Islet of Langerhans (tissue), 1 donor: ENCODE data around the gene UGT1A6.

Experiments used
- FAIRE-seq: peaks from one replicate; lab custom pipeline; 2011; peaks lifted over from hg19 to GRCh38; lab: Jason Lieb, UNC

Gene UGT1A6

GRCh38 chr2:233768076-233768475 lies 75.4 kb downstream of the UGT1A6 start:
- FAIRE-seq = no peak

- no peak for FAIRE-seq
These were observed 76.6 kb downstream of the UGT1A6 start for GRCh38 chr2:233769260-233769659.

DNA sequence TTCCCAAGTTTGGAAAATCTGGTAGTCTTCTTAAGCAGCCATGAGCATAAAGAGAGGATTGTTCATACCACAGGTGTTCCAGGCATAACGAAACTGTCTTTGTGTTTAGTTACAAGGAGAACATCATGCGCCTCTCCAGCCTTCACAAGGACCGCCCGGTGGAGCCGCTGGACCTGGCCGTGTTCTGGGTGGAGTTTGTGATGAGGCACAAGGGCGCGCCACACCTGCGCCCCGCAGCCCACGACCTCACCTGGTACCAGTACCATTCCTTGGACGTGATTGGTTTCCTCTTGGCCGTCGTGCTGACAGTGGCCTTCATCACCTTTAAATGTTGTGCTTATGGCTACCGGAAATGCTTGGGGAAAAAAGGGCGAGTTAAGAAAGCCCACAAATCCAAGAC lies 79.5 kb downstream of the UGT1A6 start:
- no peak for FAIRE-seq

GRCh38 chr2:233772583-233772982 lies 79.9 kb downstream of the UGT1A6 start:
- FAIRE-seq = no peak

DNA sequence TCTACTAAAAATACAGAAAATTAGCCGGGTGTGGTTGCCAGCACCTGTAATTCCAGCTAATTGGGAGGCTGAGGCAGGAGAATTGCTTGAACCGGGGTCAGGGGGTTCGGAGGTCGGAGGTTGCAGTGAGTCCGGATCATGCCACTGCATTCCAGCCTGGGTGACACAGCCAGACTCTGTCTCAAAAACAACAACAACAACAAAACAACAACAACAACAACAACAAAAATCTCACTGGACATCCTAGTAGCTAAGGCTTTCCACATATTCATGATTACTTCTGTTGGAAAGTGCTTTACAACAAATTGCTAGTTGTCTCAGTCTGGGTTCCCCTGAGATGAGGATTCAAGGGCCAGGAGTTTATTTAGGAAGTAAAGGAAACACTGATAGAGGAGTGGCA lies 81.2 kb downstream of the UGT1A6 start:
- FAIRE-seq = no peak

- no peak for FAIRE-seq
These were observed 82.7 kb downstream of the UGT1A6 start for GRCh38 chr2:233775414-233775813.

DNA sequence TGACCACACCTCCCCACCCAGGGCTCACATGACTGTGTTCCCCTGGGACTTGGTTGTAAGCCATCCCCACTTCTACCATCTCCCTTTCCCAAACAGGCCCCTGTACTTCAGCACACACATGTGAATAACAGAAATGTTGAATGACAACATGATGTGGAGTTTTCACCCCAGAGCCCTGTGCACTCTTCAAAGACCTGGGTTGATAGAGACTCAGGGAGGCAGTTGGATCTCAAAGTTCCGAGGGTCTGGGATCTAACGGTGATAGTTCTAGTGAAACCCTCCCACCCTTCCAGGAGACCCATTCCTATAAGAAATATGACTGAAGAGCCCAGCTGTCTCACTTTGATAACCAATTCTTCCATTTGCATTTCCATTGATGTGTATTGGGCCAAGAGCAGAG lies 85.3 kb downstream of the UGT1A6 start, which contains the start of gene MROH2A:
MROH2A (plus strand) TSS at position 301 of the 400 bp plus-strand sequence. CDS start 1,029 bp downstream, outside the sequence.
- no peak for FAIRE-seq

GRCh38 chr2:233779722-233780121 lies 87.0 kb downstream of the UGT1A6 start:
- no peak for FAIRE-seq

DNA sequence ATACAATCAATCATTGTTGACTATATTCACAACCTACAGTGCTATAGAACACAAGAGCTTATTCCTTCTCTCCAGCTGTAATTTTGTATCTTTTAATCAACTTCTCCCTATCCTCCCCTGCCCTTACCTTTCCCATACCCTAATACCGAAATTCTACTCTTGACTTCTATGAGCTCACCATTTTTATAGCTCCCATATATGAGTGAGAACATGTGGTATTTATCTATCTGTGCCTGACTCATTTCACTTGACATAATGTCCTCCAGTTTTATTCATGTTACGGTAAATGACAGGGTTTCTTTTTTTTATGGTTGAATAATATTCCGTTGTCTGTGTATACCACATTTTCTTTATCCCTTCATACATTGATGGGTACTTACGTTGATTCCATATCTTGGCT lies 88.1 kb downstream of the UGT1A6 start:
- no peak for FAIRE-seq

DNA sequence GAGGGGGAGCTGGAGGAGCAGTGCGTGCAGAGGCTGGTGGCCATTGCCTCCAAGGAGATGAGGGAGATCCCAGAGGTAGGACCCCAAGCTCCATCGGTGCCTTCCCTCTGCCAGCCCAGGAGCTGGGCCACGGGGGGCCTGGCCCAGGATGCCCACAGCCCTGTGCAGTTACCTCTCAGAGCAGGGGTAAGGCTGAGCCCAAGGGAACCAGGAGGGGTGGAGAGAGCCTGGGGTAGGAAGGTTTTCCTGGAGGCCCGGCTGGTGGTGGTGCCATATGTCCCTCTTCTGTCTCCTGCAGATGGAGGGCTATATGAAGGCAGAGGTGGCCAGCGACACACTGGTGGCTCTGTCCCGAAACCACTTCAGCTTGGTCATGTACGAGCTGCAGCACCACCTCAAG lies 96.9 kb downstream of the UGT1A6 start:
- FAIRE-seq = no peak

- no peak for FAIRE-seq
These were observed 98.6 kb downstream of the UGT1A6 start for GRCh38 chr2:233791151-233791882.

DNA sequence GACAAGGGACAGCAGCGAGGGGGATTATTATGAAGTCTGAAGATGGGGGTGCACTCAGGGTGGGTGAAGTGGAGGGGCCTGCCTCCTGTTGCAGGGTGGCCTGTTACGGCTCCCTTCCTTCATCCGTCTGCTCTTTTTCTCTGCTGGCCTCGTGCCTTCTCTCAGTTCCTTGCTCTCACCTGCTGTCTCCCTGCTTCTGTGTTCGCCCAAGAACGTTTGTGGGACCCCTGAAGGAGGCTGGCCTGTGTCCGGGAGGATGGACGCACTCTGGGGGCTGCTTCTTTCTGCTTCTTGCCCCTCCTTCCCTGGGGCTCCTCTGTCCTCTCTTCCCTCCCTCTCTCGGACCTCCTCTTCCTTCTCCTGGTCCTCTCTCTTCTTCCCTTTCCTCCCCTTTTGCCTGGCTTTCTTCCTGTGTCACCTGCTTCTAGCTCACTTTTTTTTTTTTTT lies 99.2 kb downstream of the UGT1A6 start:
- no peak for FAIRE-seq

DNA sequence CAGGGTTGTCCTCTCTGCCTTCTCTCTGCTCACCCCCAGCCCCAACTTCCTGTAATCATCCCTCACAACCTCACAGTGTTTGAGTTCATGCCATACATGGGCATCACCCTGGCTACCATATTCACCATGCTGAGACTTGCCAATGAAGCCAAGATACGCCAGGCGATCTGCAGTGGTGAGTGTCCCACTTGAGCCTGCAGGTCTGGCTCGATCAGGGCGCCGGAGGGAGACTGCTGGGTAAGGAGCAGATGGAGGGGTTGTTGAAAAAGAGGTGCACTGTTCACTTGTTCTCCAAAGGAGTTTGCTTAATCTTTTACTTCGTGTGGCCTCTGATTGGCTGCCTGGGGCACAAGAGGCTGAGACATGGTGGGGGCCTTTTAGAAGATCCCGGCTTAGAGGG lies 100.0 kb downstream of the UGT1A6 start:
- FAIRE-seq = no peak

GRCh38 chr2:233793465-233794127 lies 100.9 kb downstream of the UGT1A6 start:
- FAIRE-seq = no peak

DNA sequence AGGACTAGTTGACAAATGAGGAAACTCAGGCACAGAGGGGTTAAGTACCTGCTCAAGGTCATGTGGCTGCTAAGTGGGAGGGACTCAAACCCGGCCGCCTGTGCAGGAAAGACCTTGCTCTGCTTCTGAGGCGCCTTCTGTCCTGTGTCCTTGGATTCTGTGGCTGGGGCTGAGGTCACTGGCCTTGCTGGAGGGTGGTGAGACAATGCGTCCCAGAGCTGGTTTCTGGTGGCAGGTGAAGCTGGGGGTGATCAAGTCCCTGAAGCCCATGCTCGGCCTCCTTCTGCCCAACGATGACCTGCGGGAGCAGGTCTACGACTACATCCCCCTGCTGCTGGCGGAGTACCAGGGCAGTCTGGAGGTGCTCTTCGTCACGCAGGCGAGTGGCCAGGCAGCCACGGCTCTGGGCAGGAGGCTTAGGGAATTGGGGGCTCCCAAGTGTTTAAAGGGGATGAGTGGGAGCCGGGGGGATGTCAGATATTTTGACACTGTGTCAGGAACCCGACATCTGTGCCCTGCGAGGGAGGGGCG lies 101.5 kb downstream of the UGT1A6 start:
- no peak for FAIRE-seq

DNA sequence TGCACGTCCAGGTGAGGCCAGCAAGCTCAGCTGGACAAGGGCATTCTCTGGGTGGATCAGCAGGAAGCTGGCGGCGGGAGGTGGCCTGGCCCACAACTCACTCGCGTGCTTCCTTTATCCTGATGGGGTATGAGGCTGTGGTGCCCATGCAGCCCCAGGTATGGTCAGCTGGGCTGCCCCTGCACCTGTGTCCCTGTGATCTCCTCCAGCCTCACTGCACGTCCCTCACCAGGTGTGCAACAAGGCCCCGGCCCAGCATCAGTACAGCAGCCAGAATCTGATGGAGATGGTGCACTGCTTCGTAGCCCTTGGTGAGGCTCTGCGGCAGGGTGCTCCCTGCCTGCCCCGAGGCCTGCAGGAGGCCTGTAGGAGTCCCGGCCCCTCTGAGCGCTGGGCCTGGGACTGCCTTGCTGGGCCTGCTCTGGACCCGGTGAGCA lies 103.1 kb downstream of the UGT1A6 start:
- no peak for FAIRE-seq

DNA sequence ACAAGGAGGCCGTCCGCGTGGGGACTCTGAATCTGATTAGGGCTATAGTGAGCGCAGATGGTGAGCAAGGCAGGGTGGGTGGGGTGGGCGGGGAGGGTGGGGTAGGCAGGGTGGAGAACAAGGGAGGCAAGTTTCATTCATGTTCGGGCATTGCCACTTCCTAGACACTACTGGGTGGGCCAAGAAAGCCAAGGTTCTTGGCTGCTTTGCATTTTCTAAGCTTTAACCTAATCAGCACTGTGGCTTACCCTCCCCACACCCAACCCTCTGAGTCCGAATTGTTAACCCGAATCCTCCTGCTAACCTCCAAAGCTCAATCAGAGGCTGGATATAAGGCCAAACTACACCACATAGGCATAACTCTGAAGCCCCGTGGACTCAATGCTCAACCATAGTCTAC lies 103.6 kb downstream of the UGT1A6 start:
- FAIRE-seq = no peak

- FAIRE-seq = no peak
These were observed 105.8 kb downstream of the UGT1A6 start for GRCh38 chr2:233798335-233799086.

GRCh38 chr2:233799087-233799665 lies 106.5 kb downstream of the UGT1A6 start:
- FAIRE-seq = no peak

DNA sequence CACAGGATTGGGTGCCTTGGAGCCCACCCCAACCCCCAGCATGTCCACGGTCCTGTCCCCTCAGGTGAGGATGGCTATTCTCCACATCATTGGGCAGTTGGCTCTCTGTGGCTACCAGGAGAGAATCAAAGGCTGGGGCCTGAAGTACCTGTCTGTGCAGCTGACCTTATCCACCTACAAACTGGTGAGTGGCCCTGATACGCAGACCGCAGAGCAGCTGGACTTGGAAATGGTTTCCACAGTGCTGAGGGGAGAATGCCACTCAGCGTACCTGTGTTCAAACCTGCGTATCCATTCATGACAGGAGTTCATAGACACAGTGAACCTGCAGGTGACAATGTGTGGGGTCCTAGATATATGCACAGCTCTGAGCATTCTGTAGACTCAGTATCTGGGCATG lies 107.0 kb downstream of the UGT1A6 start:
- no peak for FAIRE-seq

GRCh38 chr2:233800208-233800607 lies 107.5 kb downstream of the UGT1A6 start:
- FAIRE-seq = no peak

DNA sequence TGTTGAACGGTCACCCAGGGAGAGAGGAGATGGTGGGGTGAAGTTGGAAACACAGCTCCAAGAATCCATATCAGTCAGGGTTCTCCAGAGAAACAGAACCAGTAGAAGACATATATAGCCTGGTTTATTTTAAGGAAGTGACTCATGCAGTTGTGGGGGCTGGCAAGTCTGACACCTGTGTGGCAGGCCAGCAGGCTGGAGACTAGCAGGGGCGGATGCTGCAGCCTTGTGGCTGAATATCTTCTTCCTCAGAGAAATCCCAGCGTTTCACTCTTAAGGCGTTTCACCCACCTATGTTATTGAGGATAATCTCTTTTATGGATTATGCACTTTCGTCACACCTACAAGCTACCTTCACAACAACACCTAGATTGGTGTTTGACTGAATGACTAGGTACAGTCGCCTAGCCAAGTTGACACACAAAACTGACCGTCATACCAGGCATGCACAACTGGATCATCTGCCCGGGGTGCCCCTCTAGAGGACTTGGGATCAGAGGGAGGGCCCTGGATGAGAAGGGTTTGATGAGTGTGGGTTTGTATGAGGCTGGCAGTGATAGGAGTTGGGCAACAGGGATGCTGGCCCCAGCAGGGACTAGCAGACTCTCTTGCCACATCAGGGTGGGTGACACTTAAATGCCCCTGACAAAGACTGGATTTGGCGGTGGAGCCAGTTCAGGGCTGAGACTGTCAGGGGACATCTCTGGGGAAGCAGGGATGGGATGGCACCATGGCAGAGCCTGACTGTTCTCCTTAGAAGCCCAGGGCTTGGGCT lies 108.9 kb downstream of the UGT1A6 start:
- FAIRE-seq = no peak
